B cell (primary cell): Measurements from ENCODE around the gene MRPS22. TPM values are rescaled to one million over a fixed set of nuclear protein-coding genes. Genes with fewer than 3 reads are reported as not detected.

ENCODE experiments used
- ATAC-seq: fragments of 200-7000 bp; cut with Tn5 transposase; one replicate; pipeline ENCODE4 v1.10.0; 2021; ENCODE audit warnings: low read depth, mild to moderate bottlenecking, moderate number of reproducible peaks, moderate library complexity
- CTCF ChIA-PET: fragments of 350-600 bp; sonication (Branson Sonifier 250); formaldehyde crosslinking; loops from one replicate; lab custom pipeline; 2021; ENCODE audit warnings: antibody characterized with exemption, inconsistent platforms; lab: Charles Lee
- POLR2A ChIA-PET: fragments of 350-600 bp; sonication (Branson Sonifier 250); formaldehyde crosslinking; loops from one replicate; lab custom pipeline; 2021; ENCODE audit warnings: antibody characterized with exemption; lab: Charles Lee
- DNase-seq: peaks from one replicate; pipeline ENCODE4 v3.0.0; 2013
- H2AFZ ChIP-seq: 2 replicates; pipeline ENCODE4 v1.6.1; 2012; ENCODE audit warnings: mild to moderate bottlenecking, low read depth, low read length; ENCODE audit not compliant: insufficient read depth, poor library complexity, severe bottlenecking
- H3K27ac ChIP-seq, 2 donors: 1 replicate in 1 of 2; 2 replicates in 1 of 2; pipeline ENCODE4 v1.5.1; 2012 to 2013; ENCODE audit warnings: low read length in 2 of 2, mild to moderate bottlenecking in 2 of 2, moderate library complexity in 1 of 2
- H3K27me3 ChIP-seq, 4 experiments: fragments of 200-600 bp in 1 of 4; sonication (generic) in 1 of 4; replicated peaks in 1 of 4; 1 replicate in 2 of 4; 2 replicates in 2 of 4; pipeline versions ENCODE4 v1.6.1 to v1.7.0; 2013 to 2016; ENCODE audit warnings: low read length in 3 of 4, mild to moderate bottlenecking in 2 of 4, mixed read lengths in 1 of 4, moderate library complexity in 1 of 4; ENCODE audit not compliant: insufficient read depth in 4 of 4, control insufficient read depth in 3 of 4; ENCODE audit errors: control extremely low read depth in 1 of 4
- H3K36me3 ChIP-seq, 2 experiments: replicated peaks in 1 of 2; 1 replicate in 1 of 2; 2 replicates in 1 of 2; pipeline versions ENCODE4 v1.6.1 to v1.7.1; 2013; ENCODE audit warnings: low read length in 1 of 2; ENCODE audit not compliant: insufficient read depth in 2 of 2, control insufficient read depth in 1 of 2; ENCODE audit errors: control extremely low read depth in 1 of 2, extremely low read depth in 1 of 2
- H3K4me1 ChIP-seq, 2 donors: fragments of 200-600 bp in 1 of 2; sonication (generic) in 1 of 2; 1 replicate in 1 of 2; 2 replicates in 1 of 2; pipeline versions ENCODE4 v1.5.1 to v1.6.1; 2013 to 2017; ENCODE audit warnings: low read length in 2 of 2; ENCODE audit not compliant: control insufficient read depth in 2 of 2, insufficient read depth in 2 of 2
- H3K4me2 ChIP-seq: replicated peaks from 2 replicates; pipeline ENCODE3; 2012; ENCODE audit warnings: mild to moderate bottlenecking, low read depth, low read length; ENCODE audit not compliant: poor library complexity, severe bottlenecking
- H3K4me3 ChIP-seq, 5 experiments: fragments of 200-600 bp in 1 of 5; sonication (generic) in 1 of 5; 1 replicate in 3 of 5; 2 replicates in 2 of 5; pipeline versions ENCODE4 v1.5.1 to v1.7.0; 2011 to 2016; ENCODE audit warnings: low read length in 4 of 5, mild to moderate bottlenecking in 4 of 5, low read depth in 2 of 5, control low read depth in 1 of 5, moderate library complexity in 1 of 5; ENCODE audit not compliant: insufficient read depth in 1 of 5; ENCODE audit errors: control extremely low read depth in 1 of 5, extremely low read depth in 1 of 5
- H3K79me2 ChIP-seq: fragments of 200-600 bp; sonication (generic); one replicate; pipeline ENCODE4 v1.6.0; 2016; ENCODE audit warnings: low read length; ENCODE audit not compliant: control insufficient read depth, insufficient read depth
- H3K9ac ChIP-seq: fragments of 200-600 bp; sonication (generic); 2 replicates; pipeline ENCODE4 v1.6.1; 2017; ENCODE audit warnings: mild to moderate bottlenecking, low read length, moderate library complexity
- H3K9me3 ChIP-seq, 3 donors: one replicate each; pipeline versions ENCODE4 v1.6.1 to v1.7.1; 2013; ENCODE audit warnings: low read length in 2 of 3; ENCODE audit not compliant: control insufficient read depth in 2 of 3, insufficient read depth in 1 of 3; ENCODE audit errors: control extremely low read depth in 1 of 3
- H4K20me1 ChIP-seq: 2 replicates; pipeline ENCODE4 v1.6.0; 2012; ENCODE audit warnings: mild to moderate bottlenecking, low read length; ENCODE audit not compliant: insufficient read depth, control insufficient read depth, poor library complexity, severe bottlenecking
- H3K27ac Mint-ChIP-seq: one replicate; pipeline ENCODE4 v1.8.0; 2021; ENCODE audit warnings: mixed read lengths
- H3K27me3 Mint-ChIP-seq: one replicate; pipeline ENCODE4 v1.8.0; 2021; ENCODE audit warnings: mixed read lengths
- H3K4me1 Mint-ChIP-seq: one replicate; pipeline ENCODE4 v1.8.0; 2021; ENCODE audit warnings: mixed read lengths
- H3K4me3 Mint-ChIP-seq: one replicate; pipeline ENCODE4 v1.8.0; 2021; ENCODE audit warnings: mixed read lengths
- H3K9me3 Mint-ChIP-seq: one replicate; pipeline ENCODE4 v1.8.0; 2022; ENCODE audit warnings: mixed read lengths; ENCODE audit not compliant: insufficient read depth
- CTCF ChIP-seq: fragments of 200-600 bp; IDR thresholded peaks from one replicate; pipeline ENCODE4 v1.8.0; 2022; ENCODE audit warnings: antibody characterized with exemption, mild to moderate bottlenecking
- EZH2 ChIP-seq: IDR thresholded peaks from 2 replicates; pipeline ENCODE4 v1.6.1; 2012; ENCODE audit warnings: borderline replicate concordance, low read depth, mild to moderate bottlenecking, moderate library complexity, low read length; ENCODE audit not compliant: insufficient read depth, poor library complexity, severe bottlenecking
- WGBS: methylation state at CpG from one replicate; pipeline ENCODE4 v1.1.5; 2013; ENCODE audit warnings: missing lambda C conversion rate; ENCODE audit not compliant: insufficient coverage; 5-methylcytosine and 5-hydroxymethylcytosine counted together
- intact Hi-C: fragments of 100-400 bp; cut with micrococcal nuclease; formaldehyde crosslinking; loops from one replicate; pipeline ENCODE4 v1.10.0; 2022
- polyA plus RNA-seq: library from polyadenylated mRNA; depleted of rRNA; stranded (reverse); fragments of >200 nt; gene quantifications from 2 replicates; pipeline ENCODE4 v1.2.3, GENCODE V29; 2012
- total RNA-seq, 2 donors: library from RNA; stranded (reverse); fragments of 120-200 nt in 1 of 2; gene quantifications; 1 replicate in 1 of 2; 2 replicates in 1 of 2; pipeline versions ENCODE4 v1.2.3 to v1.2.4, GENCODE V29; 2013 to 2022

The MRPS22 gene
- total and polyA plus RNA-seq, 2 donors (not counting 1 experiment from before 2014, with no cell fraction given): 19.1 to 32.5 TPM

DNA sequence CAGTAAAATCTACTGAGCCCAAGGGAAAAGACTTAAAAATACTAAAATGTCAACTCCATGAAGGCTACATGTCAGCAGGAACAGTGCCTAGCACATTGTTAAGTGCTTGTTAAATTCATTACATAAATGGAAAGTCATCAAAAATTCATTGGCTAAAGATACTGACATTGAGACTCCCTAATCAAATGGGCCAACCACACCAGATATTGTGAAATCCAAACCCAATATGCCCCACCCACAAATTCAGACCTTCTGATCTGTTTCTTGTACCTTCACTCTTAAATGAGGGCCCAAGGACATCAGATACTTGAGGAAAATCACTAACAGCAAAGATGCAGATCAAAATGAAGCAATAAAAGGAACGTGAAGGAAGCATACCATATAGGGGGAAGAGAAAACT lies 20.7 kb downstream of the MRPS22 start:
- intact Hi-C loops: no loop called here
- WGBS: no CpG with 5 or more reads among the region's 1 CpG
- no peaks in the 10 kb centered on the region for H3K4me1 ChIP-seq
- Mint-ChIP-seq H3K27ac (no peak overlapping the region), H3K9me3 (no peaks in the 10 kb centered on the region), H3K27me3 (no peaks in the 10 kb centered on the region), H3K4me1 (no peaks in the 10 kb centered on the region), H3K4me3 (no peak overlapping the region)
- no peak for TF ChIP-seq CTCF
- H3K27me3 ChIP-seq: no peaks in the 10 kb centered on the region
- ChIA-PET CTCF (no interaction called here), POLR2A (no interaction called here)
- peaks cover 21 to 92% of the 10 kb centered on the region in 2 experiments for H3K36me3 ChIP-seq
- H3K9ac ChIP-seq: no peak overlapping the region
- no peaks in the 10 kb centered on the region for H3K9me3 ChIP-seq
- no peak overlapping the region for H2AFZ ChIP-seq
- H3K4me2 ChIP-seq: no peak overlapping the region
- no peak overlapping the region for H3K27ac ChIP-seq
- H4K20me1 ChIP-seq: peaks cover 5% of the 10 kb centered on the region
- H3K79me2 ChIP-seq: no peaks in the 10 kb centered on the region
- H3K4me3 ChIP-seq: no peak overlapping the region
- DNase-seq: no peak
- no peak for ATAC-seq

- CTCF ChIA-PET: no interaction called here
- Histone ChIP-seq H3K36me3 (peaks cover 14 to 88% of the 10 kb centered on the region in 2 experiments), H3K79me2 (no peaks in the 10 kb centered on the region), H3K9me3 (no peaks in the 10 kb centered on the region), H4K20me1 (no peaks in the 10 kb centered on the region), H3K4me3 (no peak overlapping the region), H3K4me1 (no peaks in the 10 kb centered on the region), H3K9ac (no peak overlapping the region), H3K27ac (no peak overlapping the region), H2AFZ (no peak overlapping the region), H3K4me2 (no peak overlapping the region), H3K27me3 (no peaks in the 10 kb centered on the region)
- H3K9me3 Mint-ChIP-seq: no peaks in the 10 kb centered on the region
- H3K27me3 Mint-ChIP-seq: no peaks in the 10 kb centered on the region
- POLR2A ChIA-PET: no interaction called here
- intact Hi-C loops: no loop called here
- no peak overlapping the region for H3K27ac Mint-ChIP-seq
- no CpG with 5 or more reads among the region's 2 CpGs for WGBS
- ATAC-seq (no peak), DNase-seq (no peak)
- H3K4me1 Mint-ChIP-seq: no peaks in the 10 kb centered on the region
- TF ChIP-seq CTCF (no peak), EZH2 (no peak)
- H3K4me3 Mint-ChIP-seq: no peak overlapping the region
These were observed 30.3 kb downstream of the MRPS22 start for GRCh38 chr3:139374099-139374498.
